ENCODE data around the gene LRGUK.
"Not testable (repeated sequence)": the region's sequence is repeated elsewhere in the genome, so short reads cannot be mapped to it uniquely, and the experiment has no call there.

Gene LRGUK

GRCh38 chr7:134186027-134186426, 58.9 kb downstream of the LRGUK start:
- DNase-seq (ENCODE audit: low read depth, low spot score) = no peak

DNA sequence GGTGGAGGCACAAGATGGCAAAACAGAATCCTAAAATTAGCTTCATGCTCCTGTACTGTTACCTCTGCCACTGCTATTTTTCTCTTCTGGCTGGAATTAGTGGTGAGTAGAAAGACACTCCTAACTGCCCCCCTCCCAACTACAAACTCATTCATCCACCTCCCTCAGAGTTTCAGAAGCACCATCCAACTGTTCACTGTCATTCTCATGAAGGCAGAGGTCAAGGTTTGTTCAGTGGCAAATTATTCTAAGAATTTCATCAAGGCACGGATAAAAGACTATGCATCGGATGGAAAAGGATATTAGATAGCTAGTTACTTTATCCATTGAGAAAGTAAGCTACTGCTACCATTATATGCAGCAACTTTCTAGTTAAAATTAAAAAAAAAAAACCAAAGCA, 59.7 kb downstream of the LRGUK start:
- DNase-seq (ENCODE audit: low read depth, low spot score) = no peak

DNA sequence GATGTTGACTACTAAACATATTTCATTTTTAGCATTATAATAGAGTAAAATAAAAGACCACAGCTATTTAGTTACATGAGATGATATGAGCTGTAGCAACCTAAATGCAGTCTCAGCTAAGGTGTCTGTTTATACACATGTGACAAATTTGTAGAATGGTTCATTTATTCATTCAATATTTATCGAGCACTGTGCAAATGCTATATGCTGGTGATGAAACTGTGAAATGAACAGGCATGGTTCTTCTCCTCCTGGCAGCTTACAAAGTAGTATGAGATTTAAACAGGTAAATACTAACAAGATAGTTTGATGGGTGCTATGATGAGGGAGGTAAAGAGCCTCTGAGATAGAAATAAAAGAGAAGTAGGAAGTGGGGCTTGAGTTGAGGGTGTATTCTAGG, 60.8 kb downstream of the LRGUK start:
- DNase-seq (ENCODE audit: low read depth, low spot score) = no peak

GRCh38 chr7:134188311-134188710, 61.2 kb downstream of the LRGUK start:
- DNase-seq (ENCODE audit: low read depth, low spot score) = no peak

- DNase-seq (ENCODE audit: low read depth, low spot score) = no peak
Measured at GRCh38 chr7:134189559-134189958, 62.4 kb downstream of the LRGUK start.

- DNase-seq (ENCODE audit: low read depth, low spot score) = no peak
Measured at GRCh38 chr7:134191876-134192275, 64.7 kb downstream of the LRGUK start.

DNA sequence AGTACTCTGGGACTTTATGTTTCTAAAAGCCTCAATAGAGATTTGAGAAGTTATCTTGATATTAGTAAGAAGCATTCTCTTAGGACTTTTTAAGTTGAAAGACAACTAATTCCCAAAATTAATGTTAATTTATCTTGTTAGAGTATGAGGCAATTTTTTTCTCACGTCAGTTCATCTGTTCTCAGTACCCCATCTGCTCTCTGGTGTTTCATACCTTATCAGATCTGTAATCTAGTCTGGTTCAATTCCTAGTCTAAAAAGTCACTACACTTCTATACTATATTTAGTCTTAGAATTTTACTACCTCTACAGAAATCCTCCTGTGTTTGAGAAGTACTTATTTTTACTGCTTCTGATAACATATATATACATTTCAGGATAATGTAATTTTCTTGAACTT, 66.1 kb downstream of the LRGUK start:
- DNase-seq (ENCODE audit: low read depth, low spot score) = no peak

DNA sequence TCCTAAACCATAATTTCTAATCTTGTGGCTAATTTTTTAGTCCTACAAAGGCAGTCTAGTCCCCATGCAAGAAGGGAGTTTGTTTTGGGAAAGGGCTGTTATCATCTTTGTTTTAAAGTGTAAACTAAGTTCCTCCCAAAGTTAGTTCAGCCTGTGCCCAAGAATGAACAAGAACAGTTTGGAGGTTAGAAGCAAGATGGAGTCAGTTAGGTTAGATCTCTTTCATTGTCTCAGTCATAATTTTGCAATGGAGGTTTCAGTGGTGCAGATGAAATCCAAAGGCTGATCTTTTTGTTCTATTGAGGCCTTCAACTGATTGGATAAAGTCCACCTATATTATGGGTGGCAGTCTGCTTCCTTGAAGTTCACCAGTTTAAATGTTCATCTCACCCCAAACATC, 68.1 kb downstream of the LRGUK start:
- DNase-seq (ENCODE audit: low read depth, low spot score) = no peak

- no peak for DNase-seq (ENCODE audit: low read depth, low spot score)
Measured at GRCh38 chr7:134196439-134196838, 69.3 kb downstream of the LRGUK start.

DNA sequence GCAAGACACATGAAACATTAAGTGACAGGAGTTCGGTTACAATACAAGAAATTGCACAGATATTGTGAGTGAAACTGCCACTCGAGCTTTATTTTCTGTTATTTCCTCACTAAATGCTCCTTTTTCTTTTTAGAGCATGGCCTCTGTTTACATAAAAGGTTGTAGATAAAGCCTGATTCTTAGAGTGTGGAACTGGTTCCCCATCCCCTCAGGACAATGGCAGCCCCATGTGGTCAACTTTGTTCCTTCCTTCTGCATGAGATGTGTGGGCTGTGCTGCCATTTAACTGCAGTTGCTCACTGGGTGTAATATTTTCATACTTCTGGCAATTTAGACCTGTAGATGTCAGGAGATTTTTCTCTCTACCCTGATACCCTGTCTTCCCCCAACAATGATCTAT, 70.2 kb downstream of the LRGUK start:
- no peak for DNase-seq (ENCODE audit: low read depth, low spot score)

DNA sequence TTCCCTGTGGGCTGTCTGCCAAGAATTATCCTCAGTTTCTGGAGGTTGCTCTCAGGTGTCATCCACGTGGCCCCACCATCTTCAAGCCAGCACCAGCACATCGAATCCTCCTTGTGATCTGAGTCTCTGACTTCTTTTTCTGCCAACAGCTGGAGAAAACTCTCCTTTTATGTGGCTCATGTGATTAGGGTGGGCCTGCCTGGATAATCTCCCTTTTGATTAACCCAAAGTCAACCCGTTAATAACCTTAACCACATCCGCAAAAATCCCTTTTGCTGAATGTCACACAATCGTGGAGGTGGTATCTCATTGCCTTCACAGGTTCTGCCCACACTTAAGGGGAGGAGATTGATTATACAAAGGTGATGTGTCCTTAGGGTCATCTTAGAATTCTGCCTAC, 73.8 kb downstream of the LRGUK start:
- no peak for DNase-seq (ENCODE audit: low read depth, low spot score)

- no peak for DNase-seq (ENCODE audit: low read depth, low spot score)
Measured at GRCh38 chr7:134201569-134202261, 74.6 kb downstream of the LRGUK start.

- no peak for DNase-seq (ENCODE audit: low read depth, low spot score)
Measured at GRCh38 chr7:134203186-134203889, 76.2 kb downstream of the LRGUK start.

- no peak for DNase-seq (ENCODE audit: low read depth, low spot score)
Measured at GRCh38 chr7:134209322-134210015, 82.3 kb downstream of the LRGUK start.

GRCh38 chr7:134210227-134210626, 83.1 kb downstream of the LRGUK start:
- DNase-seq (ENCODE audit: low read depth, low spot score) = no peak

- no peak for DNase-seq (ENCODE audit: low read depth, low spot score)
Measured at GRCh38 chr7:134210976-134211663, 84.0 kb downstream of the LRGUK start.

DNA sequence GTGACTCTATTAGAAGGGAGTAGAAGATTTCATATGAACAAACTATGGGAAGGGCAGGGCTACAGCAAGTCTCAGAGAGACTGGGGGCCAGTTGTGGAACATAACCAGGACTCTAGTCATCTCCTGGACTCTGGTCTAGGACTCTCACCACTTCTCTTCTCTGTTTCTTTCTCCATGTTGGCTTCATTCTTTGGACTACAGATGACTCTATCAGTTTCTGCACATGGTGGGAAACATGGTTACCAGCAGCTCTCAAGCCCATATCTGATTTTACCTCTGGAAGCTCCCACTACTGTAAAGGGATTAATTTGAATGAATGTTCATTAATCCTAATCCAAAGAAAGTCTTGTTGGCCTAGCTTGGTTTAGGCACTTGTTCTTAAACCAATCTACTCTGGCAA, 84.7 kb downstream of the LRGUK start:
- DNase-seq (ENCODE audit: low read depth, low spot score) = no peak

- DNase-seq (ENCODE audit: low read depth, low spot score) = no peak
Measured at GRCh38 chr7:134212576-134213546, 85.7 kb downstream of the LRGUK start.

- no peak for DNase-seq (ENCODE audit: low read depth, low spot score)
Measured at GRCh38 chr7:134220236-134220635, 93.1 kb downstream of the LRGUK start.

GRCh38 chr7:134231296-134231695, 104.2 kb downstream of the LRGUK start:
- not testable (repeated sequence) for DNase-seq (ENCODE audit: low read depth, low spot score)

DNA sequence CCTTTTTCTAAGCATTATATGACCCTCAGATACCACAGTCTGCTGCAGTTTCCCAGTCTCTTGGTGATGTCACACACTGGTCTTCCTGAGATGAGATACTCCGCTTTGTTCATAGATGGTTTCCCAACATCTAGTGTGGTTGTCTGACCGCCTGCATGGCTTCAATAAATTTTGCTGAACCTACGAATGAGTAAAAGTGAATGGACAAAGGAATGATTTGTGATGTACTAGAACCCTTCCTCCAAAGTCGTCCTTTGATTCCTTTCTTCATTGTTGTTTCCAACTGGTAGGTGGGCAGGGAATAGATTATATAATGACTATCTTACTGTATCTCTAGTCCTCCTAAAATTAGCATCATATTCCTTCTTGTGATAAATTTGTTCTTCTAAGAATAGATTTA, 107.1 kb downstream of the LRGUK start:
- no peak for DNase-seq (ENCODE audit: low read depth, low spot score)
